Measurements from ENCODE around the gene ANKRD65. TPM values are rescaled to one million over a fixed set of nuclear protein-coding genes. Genes with fewer than 3 reads are reported as not detected.
"Not testable (repeated sequence)": the region's sequence is repeated elsewhere in the genome, so short reads cannot be mapped to it uniquely, and the experiment has no call there.

ANKRD65 gene
- total RNA-seq, 1 experiment from 2014 or later = not detected

DNA sequence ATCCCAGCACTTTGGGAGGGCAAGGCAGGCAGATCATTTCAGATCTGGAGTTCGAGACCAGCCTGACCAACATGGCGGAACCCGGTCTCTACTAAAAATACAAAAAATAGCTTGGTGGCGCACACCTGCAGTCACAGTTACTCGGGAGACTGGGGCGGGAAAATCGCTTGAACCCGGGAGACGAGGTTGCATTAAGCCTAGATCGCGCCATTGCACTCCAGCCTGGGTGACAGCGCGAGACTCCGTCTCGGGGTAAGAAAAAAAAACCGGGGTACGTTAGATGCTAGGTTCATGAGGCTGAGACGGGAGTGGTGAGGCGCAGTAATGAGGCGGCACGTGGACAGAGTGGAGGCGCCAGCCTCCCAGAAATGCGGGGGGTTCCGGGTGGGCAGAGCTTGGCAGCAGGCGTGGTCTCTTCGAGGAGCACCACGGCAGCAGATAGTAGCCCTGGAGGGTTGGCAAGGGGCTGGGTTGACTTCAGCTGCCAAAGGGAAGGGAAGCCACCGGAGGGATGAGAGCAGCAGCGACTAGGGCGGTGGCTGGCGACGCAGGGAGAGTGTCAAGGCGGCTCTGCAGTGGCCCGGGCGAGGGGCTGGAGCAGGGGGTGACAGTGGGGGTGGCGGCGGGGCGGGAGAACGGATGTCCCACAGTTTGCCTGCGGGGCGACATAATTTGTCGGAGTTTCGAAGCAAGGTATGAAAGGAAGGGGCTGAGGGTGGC, 14.8 kb downstream of the ANKRD65 start:
- Histone ChIP-seq H3K27me3 (ENCODE audit: control insufficient read depth, insufficient read depth, low read length) (no peaks in the 10 kb centered on the region), H3K4me3 (ENCODE audit: insufficient read depth, low read depth, low read length) (peak overlapping the region; percentile 99), H3K36me3 (replicated peaks; ENCODE audit: control insufficient read depth, insufficient read depth, low read length) (peaks cover 22% of the 10 kb centered on the region)
- peak; percentile 67 for DNase-seq

DNA sequence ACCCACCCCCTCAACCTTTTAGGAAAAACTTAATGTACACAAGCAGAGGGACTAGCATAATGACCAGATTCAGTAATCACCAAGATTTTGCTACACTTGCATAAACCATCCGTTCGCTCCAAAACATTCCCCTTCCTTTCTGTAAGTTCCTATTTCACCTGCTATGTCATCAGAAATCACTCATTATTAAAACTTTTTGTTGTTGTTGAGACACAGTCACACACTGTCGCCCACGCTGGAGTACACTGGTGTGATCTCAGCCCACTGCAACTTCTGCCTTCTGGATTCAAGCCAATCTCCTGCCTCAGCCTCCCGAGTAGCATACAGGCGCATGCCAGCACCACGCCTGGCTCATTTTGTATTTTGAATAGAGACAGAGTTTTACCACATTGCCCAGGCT, 17.4 kb downstream of the ANKRD65 start:
- DNase-seq = no peak
- Histone ChIP-seq H3K27me3 (ENCODE audit: control insufficient read depth, insufficient read depth, low read length) (no peaks in the 10 kb centered on the region), H3K4me3 (ENCODE audit: insufficient read depth, low read depth, low read length) (no peak overlapping the region), H3K36me3 (replicated peaks; ENCODE audit: control insufficient read depth, insufficient read depth, low read length) (peaks cover 32% of the 10 kb centered on the region)

DNA sequence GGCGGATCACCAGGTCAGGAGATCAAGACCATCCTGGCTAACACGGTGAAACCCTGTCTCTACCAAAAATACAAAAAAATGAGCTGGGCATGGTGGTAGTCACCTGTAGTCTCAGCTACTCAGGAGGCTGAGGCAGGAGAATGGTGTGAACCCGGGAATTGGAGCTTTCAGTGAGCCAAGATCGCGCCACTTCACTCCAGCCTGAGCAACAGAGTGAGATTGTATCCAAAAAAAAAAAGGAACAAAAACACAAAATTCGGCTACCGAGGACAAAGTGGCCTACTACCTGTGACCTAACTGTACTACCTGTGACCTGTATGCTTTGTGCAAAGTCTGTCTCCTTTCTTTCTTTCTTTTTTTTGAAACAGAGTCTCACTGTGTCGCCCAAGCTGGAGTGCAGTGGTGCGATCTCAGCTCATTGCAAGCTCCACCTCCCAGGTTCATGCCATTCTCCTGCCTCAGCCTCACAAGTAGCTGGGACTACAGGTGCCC, 18.1 kb downstream of the ANKRD65 start:
- not testable (repeated sequence) for H3K27me3 ChIP-seq (ENCODE audit: control insufficient read depth, insufficient read depth, low read length); H3K4me3 ChIP-seq (ENCODE audit: insufficient read depth, low read depth, low read length); DNase-seq
- peaks cover 33% of the 10 kb centered on the region for H3K36me3 ChIP-seq (replicated peaks; ENCODE audit: control insufficient read depth, insufficient read depth, low read length)

DNA sequence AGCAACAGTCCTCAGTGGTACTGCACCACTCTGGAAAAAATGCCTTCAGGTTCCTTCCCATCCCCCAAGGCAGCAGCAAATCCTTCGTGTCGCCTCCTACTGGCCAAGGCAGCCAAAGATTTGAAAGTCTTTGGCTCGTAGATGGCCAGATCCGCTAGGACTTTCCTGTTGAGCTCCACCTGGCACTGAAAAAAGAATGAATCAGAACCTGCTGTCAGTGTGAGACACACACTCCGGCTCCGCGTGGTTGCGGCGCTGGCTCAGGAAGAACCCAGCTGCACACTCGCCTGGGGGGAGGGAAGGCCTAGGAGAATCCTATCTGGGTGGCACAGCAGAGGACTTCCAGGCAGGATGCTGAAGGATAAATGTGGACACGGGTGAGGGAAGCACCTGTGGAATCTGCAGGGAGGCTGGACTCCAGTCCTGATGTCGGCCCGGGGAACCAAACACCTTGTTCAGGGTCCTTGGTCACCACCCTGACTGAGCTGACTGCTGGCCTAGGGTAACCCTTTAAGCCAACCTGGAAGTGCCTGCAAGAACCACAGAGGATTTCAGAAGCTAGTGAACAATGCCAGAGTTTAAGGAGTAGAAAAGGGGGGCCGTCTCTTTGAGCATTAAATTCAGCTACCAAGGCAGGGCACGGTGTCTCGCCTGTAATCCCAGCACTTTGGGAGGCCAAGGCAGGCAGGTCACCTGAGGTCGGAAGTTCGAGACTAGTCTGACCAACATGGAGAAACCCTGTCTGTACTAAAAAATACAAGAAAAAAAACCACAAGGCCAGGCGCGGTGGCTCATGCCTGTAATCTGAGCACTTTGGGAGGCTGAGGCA, 18.8 kb downstream of the ANKRD65 start:
- Histone ChIP-seq H3K27me3 (ENCODE audit: control insufficient read depth, insufficient read depth, low read length) (no peaks in the 10 kb centered on the region), H3K4me3 (ENCODE audit: insufficient read depth, low read depth, low read length) (no peak overlapping the region), H3K36me3 (replicated peaks; ENCODE audit: control insufficient read depth, insufficient read depth, low read length) (peaks cover 40% of the 10 kb centered on the region)
- peak; percentile 88 for DNase-seq

DNA sequence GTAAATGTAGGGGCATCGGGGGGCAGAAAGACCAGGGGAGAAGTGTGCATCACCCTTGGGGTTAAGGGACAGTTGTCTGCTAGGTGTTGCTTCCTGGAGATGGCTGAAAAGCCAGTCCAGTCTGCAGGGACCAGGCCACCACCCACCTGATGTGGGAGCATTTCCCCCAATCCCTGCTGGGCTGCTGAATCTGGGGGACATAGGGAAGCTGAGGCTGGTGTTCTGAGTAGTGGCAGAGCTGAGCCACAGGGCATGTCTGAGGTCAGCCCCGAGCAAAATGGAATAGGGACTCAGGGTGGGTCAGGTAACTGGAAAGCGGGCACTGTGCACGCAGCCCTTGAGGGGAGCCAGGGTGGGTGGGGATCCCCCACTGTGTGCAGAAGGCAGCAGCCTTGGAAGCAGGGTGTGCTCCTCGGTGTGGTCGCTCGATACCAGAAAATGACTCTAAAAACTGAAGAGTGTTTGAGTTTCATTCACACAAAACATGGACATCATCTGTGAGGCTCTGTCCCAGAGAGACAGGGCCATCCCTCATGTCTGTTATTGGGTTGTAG, 19.5 kb downstream of the ANKRD65 start:
- no peaks in the 10 kb centered on the region for H3K27me3 ChIP-seq (ENCODE audit: control insufficient read depth, insufficient read depth, low read length)
- no peak for DNase-seq
- H3K4me3 ChIP-seq (ENCODE audit: insufficient read depth, low read depth, low read length) = no peak overlapping the region
- H3K36me3 ChIP-seq (replicated peaks; ENCODE audit: control insufficient read depth, insufficient read depth, low read length) = peaks cover 44% of the 10 kb centered on the region

DNA sequence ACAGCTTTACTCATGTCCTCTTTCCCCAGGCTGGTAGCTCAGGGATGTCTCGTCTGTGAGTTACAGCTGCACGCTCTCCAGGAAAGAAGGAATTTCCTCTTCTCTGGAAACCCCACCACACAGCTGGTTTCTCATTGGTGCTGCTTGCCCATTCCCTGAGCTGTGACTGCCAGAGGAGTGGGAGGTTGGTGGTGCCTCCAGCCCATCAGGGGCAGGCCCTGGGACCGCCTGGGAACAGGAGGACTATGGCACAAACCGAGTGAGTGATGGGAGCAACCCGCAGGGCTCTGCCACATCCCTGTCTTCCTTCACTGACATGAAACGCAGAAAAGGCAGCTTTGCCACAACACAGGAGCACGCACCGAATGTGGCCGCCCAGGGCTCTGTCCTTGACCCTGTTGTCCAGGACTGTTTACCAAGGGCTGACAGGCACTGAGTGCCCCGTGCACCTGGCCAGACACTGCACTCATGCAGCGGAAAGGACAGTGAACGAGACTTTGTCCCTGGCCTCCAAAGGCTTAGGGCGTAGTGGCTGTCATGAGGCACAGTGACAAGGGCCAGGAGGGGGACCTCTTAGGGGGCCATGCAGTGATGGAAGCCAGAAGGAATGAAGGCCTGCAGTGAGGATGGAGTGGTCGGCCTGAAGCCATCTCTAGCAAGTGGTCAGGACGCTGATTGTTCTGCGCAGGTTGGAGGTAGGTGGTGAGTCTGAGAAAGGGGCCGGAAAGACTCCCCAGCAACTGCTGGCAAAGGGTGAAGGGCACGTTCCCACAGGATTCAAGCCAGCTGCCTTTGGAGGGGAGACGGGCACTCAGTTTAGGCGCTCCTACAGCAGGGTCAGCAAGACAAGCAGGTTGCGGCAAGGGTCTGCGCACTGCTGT, 20.3 kb downstream of the ANKRD65 start:
- peaks cover 44% of the 10 kb centered on the region for H3K36me3 ChIP-seq (replicated peaks; ENCODE audit: control insufficient read depth, insufficient read depth, low read length)

DNA sequence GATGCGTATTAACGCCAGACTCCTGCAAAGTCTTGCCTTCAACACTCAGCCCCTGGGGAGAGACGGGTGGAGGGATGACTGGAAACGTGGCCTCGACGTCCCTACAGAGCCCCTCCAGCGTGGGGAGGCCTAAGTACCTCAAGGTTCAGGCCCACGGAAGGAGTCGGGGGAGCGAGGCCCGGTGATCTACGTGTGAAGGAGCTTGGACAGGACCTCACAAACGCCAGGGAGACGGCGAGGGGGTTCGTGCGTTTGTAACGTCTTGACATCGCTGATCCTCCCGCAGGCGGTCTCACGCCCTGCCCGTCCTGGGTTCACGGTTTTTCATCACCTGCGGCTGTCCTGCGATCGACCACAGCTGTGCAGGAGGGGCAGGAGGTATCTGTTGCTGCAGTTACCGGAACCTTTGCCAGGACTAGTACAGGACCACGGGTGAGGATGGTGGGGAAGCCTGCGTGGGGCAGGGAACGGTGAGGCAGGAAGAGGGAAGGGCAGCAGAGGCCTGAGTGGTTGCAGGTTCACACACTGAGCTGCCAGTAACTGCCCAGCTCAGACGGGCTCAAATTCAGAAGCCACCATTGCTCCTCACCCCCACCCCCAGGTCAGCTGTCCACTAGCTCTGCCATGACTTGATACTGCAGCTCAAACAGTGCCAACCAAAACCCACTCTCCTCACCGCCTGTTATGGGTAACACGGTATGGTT, 21.1 kb downstream of the ANKRD65 start:
- peak overlapping the region; percentile 98 for H3K4me3 ChIP-seq (ENCODE audit: insufficient read depth, low read depth, low read length)
- DNase-seq = peak; percentile 68
- peaks cover 44% of the 10 kb centered on the region for H3K36me3 ChIP-seq (replicated peaks; ENCODE audit: control insufficient read depth, insufficient read depth, low read length)
- no peaks in the 10 kb centered on the region for H3K27me3 ChIP-seq (ENCODE audit: control insufficient read depth, insufficient read depth, low read length)

More for the DNA sequence above, 20.3 kb downstream of the ANKRD65 start:
- peak overlapping the region; percentile 98 for H3K4me3 ChIP-seq (ENCODE audit: insufficient read depth, low read depth, low read length)
- peak; percentile 32 for DNase-seq
- no peaks in the 10 kb centered on the region for H3K27me3 ChIP-seq (ENCODE audit: control insufficient read depth, insufficient read depth, low read length)

DNA sequence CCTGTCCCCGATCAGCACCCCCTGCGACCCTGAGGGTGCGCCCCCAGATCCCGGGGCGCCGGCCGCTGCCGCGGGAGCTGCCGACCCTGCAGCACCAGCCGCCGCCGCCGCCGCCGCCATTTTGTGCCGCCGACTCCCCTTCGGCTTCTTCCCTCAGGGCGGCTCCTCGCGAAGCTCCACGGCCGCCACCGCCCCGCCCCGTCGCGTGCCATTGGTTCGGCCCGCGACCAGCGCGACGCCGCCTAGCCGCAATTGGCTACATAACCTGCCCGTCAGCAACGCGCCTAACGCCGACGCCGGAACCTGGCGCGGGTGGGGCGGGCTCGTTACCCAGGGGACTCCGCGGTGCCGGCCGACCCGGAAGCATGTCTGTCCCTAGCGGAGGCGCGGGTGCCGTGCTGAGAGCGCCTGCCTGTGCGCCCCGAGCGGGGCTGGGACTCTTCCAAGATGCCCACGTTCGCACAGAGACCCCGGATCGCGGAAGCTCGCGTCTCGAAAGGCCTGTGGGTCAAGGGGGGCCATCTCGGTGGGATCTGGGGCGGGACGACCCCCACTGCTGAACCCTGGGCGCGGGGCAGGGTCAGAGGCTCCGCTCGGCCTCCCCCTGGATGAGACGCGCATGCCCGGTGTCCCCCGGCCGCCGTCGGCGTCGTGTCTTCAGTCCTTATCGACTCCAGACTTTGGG, 21.7 kb downstream of the ANKRD65 start, which contains the start of gene CCNL2:
Gene CCNL2, minus strand, starts transcription at position 149 of the 685 bp plus-strand sequence. Its CDS starts 29 bp downstream, at position 120.
- Histone ChIP-seq H3K27me3 (ENCODE audit: control insufficient read depth, insufficient read depth, low read length) (no peaks in the 10 kb centered on the region), H3K36me3 (replicated peaks; ENCODE audit: control insufficient read depth, insufficient read depth, low read length) (peaks cover 41% of the 10 kb centered on the region), H3K4me3 (ENCODE audit: insufficient read depth, low read depth, low read length) (peak within 1 kb of the TSS; percentile 99)
- DNase-seq = peak; percentile 100

DNA sequence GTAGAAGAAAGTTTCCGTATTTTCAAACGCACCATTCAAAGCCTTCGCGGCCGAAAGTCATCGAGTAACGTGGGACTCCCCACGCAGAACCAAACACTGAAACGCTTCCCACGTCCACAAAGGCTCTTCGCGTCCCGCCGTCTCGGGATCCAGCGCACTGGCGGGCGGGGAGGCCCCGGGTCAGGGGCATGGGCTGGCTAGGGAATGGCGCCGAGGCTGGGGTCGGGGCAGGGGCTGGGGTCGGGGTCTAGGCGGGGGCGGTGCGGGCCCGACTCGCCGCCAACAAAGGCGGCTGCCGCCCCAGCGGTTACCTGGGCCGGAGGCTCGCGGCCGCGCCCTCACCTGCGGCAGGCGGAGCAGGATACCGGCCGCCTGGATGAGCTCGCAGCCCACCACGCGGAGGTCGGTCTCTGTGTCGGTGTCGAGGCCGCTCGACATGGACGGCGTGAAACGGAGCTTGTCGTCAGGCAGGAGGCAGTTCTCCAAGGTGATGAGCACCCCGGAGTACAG, 22.3 kb downstream of the ANKRD65 start:
- Histone ChIP-seq H3K36me3 (replicated peaks; ENCODE audit: control insufficient read depth, insufficient read depth, low read length) (peaks cover 44% of the 10 kb centered on the region), H3K27me3 (ENCODE audit: control insufficient read depth, insufficient read depth, low read length) (no peaks in the 10 kb centered on the region), H3K4me3 (ENCODE audit: insufficient read depth, low read depth, low read length) (peak overlapping the region; percentile 99)
- peak; percentile 86 for DNase-seq

DNA sequence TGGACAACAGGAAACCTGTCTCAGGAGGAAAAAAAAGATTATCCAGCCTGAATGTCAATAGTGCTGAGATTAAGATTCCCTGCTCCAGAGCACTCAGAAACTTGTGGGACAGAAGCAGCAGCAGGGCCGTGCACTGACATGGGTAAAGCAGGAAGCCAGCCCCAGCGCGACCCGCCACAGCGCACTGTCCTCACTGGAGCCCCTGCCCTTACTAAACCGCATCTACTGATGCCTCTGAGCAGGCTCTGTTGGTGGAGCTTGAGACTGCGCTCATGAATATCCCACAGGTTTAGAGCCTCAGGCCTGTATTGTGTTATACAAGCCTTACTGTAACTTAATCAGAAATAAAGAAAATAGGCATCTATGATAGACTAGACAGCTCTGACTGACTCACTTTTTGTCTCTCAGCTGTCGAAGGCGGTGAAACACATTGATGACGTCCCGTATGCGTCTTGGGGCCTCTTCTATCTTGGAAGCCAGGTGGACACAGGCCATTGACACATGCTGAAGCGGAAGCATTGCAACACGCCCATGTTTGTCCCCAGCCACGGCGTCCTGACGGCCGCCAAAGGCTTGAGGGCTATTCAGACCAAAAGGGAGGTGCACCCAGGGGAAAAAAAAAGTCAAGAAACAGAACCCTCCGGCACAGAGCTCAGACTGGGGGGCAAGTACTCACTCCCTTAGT, 23.1 kb downstream of the ANKRD65 start:
- Histone ChIP-seq H3K36me3 (replicated peaks; ENCODE audit: control insufficient read depth, insufficient read depth, low read length) (peaks cover 50% of the 10 kb centered on the region), H3K27me3 (ENCODE audit: control insufficient read depth, insufficient read depth, low read length) (no peaks in the 10 kb centered on the region), H3K4me3 (ENCODE audit: insufficient read depth, low read depth, low read length) (peak overlapping the region; percentile 99)
- peak; percentile 48 for DNase-seq

DNA sequence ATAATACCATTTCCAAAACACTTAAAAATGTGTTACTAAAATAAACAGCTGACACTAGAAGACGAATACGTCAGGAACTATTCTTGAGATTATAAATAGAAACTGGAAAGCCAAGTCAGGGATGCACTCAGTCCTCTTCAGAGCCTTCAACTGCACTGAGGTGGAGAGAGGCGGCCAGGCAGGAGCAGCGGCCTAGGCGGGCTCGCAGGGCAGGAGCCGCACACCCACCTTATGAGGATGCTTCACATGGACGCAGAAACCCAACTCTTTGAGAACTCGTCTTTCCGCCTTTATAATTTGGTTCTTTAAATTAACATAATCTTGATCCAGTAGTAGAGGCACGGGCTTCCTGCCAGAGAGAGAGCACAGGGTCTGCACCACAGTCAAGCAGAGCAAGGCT, 25.9 kb downstream of the ANKRD65 start:
- H3K27me3 ChIP-seq (ENCODE audit: control insufficient read depth, insufficient read depth, low read length) = no peaks in the 10 kb centered on the region
- no peak for DNase-seq
- H3K4me3 ChIP-seq (ENCODE audit: insufficient read depth, low read depth, low read length) = no peak overlapping the region
- peaks cover 58% of the 10 kb centered on the region for H3K36me3 ChIP-seq (replicated peaks; ENCODE audit: control insufficient read depth, insufficient read depth, low read length)

DNA sequence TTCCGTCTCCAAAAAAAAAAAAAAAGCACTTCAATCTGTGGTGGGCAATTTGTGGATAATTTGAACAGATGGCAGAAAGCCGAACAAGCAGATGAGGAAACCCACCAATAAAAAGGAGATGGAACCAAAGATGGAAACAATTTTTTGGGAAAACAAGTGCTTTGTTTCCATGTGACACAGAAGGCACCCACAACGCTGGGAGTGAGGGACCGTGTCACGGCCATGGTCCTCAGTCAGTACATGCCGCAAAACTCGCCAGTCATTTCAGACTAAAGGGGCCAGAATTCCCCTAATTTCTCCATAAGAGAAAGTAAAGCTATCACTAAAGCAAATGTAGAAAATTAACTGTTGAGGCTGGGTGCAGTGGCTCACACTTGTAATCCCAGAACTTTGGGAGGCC, 27.0 kb downstream of the ANKRD65 start:
- Histone ChIP-seq H3K27me3 (ENCODE audit: control insufficient read depth, insufficient read depth, low read length) (no peaks in the 10 kb centered on the region), H3K4me3 (ENCODE audit: insufficient read depth, low read depth, low read length) (no peak overlapping the region), H3K36me3 (replicated peaks; ENCODE audit: control insufficient read depth, insufficient read depth, low read length) (peaks cover 67% of the 10 kb centered on the region)
- DNase-seq = no peak
